ENCODE data around the gene GRID1. TPM values are rescaled to one million over a fixed set of nuclear protein-coding genes. Genes with fewer than 3 reads are reported as not detected.

Gene GRID1
- total and polyA plus RNA-seq, 5 donors from 2014 or later: not detected

GRCh38 chr10:86138551-86139065 lies 228.0 kb downstream of the GRID1 start:
- H3K36me3 Mint-ChIP-seq: no peaks in the 10 kb centered on the region
- H3K27ac Mint-ChIP-seq: no peak overlapping the region
- no peaks in the 10 kb centered on the region for H3K27me3 ChIP-seq (ENCODE audit: control insufficient read depth, insufficient read depth, low read length)

GRCh38 chr10:86137561-86137960 lies 229.0 kb downstream of the GRID1 start:
- H3K4me3 ChIP-seq (ENCODE audit: low read depth, low read length): no peak overlapping the region
- H3K27ac ChIP-seq (ENCODE audit: insufficient read depth, low read length, poor library complexity, severe bottlenecking): no peak overlapping the region
- no peak overlapping the region for H3K27ac Mint-ChIP-seq
- H3K4me1 ChIP-seq (ENCODE audit: control insufficient read depth, insufficient read depth, low read length, poor library complexity, severe bottlenecking): no peaks in the 10 kb centered on the region
- H3K36me3 ChIP-seq (ENCODE audit: control insufficient read depth, insufficient read depth, low read length): no peaks in the 10 kb centered on the region
- no peaks in the 10 kb centered on the region for H3K27me3 ChIP-seq (ENCODE audit: control insufficient read depth, insufficient read depth, low read length)
- H3K36me3 Mint-ChIP-seq: no peaks in the 10 kb centered on the region
- no peak for DNase-seq
- ATAC-seq (ENCODE audit: low read depth in 2 of 2): no peak
- peaks cover 0 to 1% (median 0%) of the 10 kb centered on the region in 7 donors for H3K9me3 Mint-ChIP-seq
- H3K27me3 Mint-ChIP-seq: no peaks in the 10 kb centered on the region
- no peaks in the 10 kb centered on the region for H3K9me3 ChIP-seq (ENCODE audit: control insufficient read depth in 2 of 2, low read length in 2 of 2)
- H3K4me3 Mint-ChIP-seq: no peak overlapping the region
- H3K4me1 Mint-ChIP-seq: no peaks in the 10 kb centered on the region

More at GRCh38 chr10:86138551-86139065, 228.0 kb downstream of the GRID1 start:
- no peaks in the 10 kb centered on the region for H3K4me1 ChIP-seq (ENCODE audit: control insufficient read depth, insufficient read depth, low read length, poor library complexity, severe bottlenecking)
- Mint-ChIP-seq H3K9me3 (no peaks in the 10 kb centered on the region), H3K27me3 (no peaks in the 10 kb centered on the region), H3K4me3 (no peak overlapping the region), H3K4me1 (no peaks in the 10 kb centered on the region)
- no peak for ATAC-seq (ENCODE audit: low read depth in 2 of 2)
- no peak overlapping the region for H3K4me3 ChIP-seq (ENCODE audit: low read depth, low read length)
- no peak overlapping the region for H3K27ac ChIP-seq (ENCODE audit: insufficient read depth, low read length, poor library complexity, severe bottlenecking)
- no peak for DNase-seq
- no peaks in the 10 kb centered on the region for H3K9me3 ChIP-seq (ENCODE audit: control insufficient read depth in 2 of 2, low read length in 2 of 2)
- no peaks in the 10 kb centered on the region for H3K36me3 ChIP-seq (ENCODE audit: control insufficient read depth, insufficient read depth, low read length)

GRCh38 chr10:86136934-86137333 lies 229.7 kb downstream of the GRID1 start:
- H3K36me3 ChIP-seq (ENCODE audit: control insufficient read depth, insufficient read depth, low read length): no peaks in the 10 kb centered on the region
- H3K27me3 ChIP-seq (ENCODE audit: control insufficient read depth, insufficient read depth, low read length): no peaks in the 10 kb centered on the region
- Mint-ChIP-seq H3K27ac (no peak overlapping the region), H3K27me3 (no peaks in the 10 kb centered on the region), H3K4me3 (no peak overlapping the region), H3K4me1 (no peaks in the 10 kb centered on the region), H3K36me3 (no peaks in the 10 kb centered on the region), H3K9me3 (peaks cover 0 to 1% (median 0%) of the 10 kb centered on the region in 7 donors)
- H3K9me3 ChIP-seq (ENCODE audit: control insufficient read depth in 2 of 2, low read length in 2 of 2): no peaks in the 10 kb centered on the region
- no peaks in the 10 kb centered on the region for H3K4me1 ChIP-seq (ENCODE audit: control insufficient read depth, insufficient read depth, low read length, poor library complexity, severe bottlenecking)
- no peak overlapping the region for H3K4me3 ChIP-seq (ENCODE audit: low read depth, low read length)
- ATAC-seq (ENCODE audit: low read depth in 2 of 2) (no peak), DNase-seq (no peak)
- H3K27ac ChIP-seq (ENCODE audit: insufficient read depth, low read length, poor library complexity, severe bottlenecking): no peak overlapping the region

GRCh38 chr10:86135191-86135590 lies 231.4 kb downstream of the GRID1 start:
- Histone ChIP-seq H3K27me3 (ENCODE audit: control insufficient read depth, insufficient read depth, low read length) (no peaks in the 10 kb centered on the region), H3K9me3 (ENCODE audit: control insufficient read depth in 2 of 2, low read length in 2 of 2) (no peaks in the 10 kb centered on the region), H3K36me3 (ENCODE audit: control insufficient read depth, insufficient read depth, low read length) (no peaks in the 10 kb centered on the region), H3K27ac (ENCODE audit: insufficient read depth, low read length, poor library complexity, severe bottlenecking) (no peak overlapping the region), H3K4me1 (ENCODE audit: control insufficient read depth, insufficient read depth, low read length, poor library complexity, severe bottlenecking) (no peaks in the 10 kb centered on the region), H3K4me3 (ENCODE audit: low read depth, low read length) (no peak overlapping the region)
- peaks cover 0 to 1% (median 0%) of the 10 kb centered on the region in 7 donors for H3K9me3 Mint-ChIP-seq
- no peaks in the 10 kb centered on the region for H3K4me1 Mint-ChIP-seq
- no peaks in the 10 kb centered on the region for H3K27me3 Mint-ChIP-seq
- no peak for DNase-seq
- H3K4me3 Mint-ChIP-seq: no peak overlapping the region
- ATAC-seq (ENCODE audit: low read depth in 2 of 2): peak in 1 of 2 donors; percentile 14
- H3K27ac Mint-ChIP-seq: no peak overlapping the region
- no peaks in the 10 kb centered on the region for H3K36me3 Mint-ChIP-seq

- peaks cover 0 to 3% (median 0%) of the 10 kb centered on the region in 7 donors for H3K9me3 Mint-ChIP-seq
Observed at GRCh38 chr10:86130737-86131475, 235.7 kb downstream of the GRID1 start.

GRCh38 chr10:86130041-86130440 lies 236.6 kb downstream of the GRID1 start:
- Histone ChIP-seq H3K9me3 (ENCODE audit: control insufficient read depth in 2 of 2, low read length in 2 of 2) (no peaks in the 10 kb centered on the region), H3K27me3 (ENCODE audit: control insufficient read depth, insufficient read depth, low read length) (peaks cover 2% of the 10 kb centered on the region), H3K27ac (ENCODE audit: insufficient read depth, low read length, poor library complexity, severe bottlenecking) (no peak overlapping the region), H3K4me1 (ENCODE audit: control insufficient read depth, insufficient read depth, low read length, poor library complexity, severe bottlenecking) (no peaks in the 10 kb centered on the region), H3K36me3 (ENCODE audit: control insufficient read depth, insufficient read depth, low read length) (no peaks in the 10 kb centered on the region), H3K4me3 (ENCODE audit: low read depth, low read length) (no peak overlapping the region)
- no peak for DNase-seq
- Mint-ChIP-seq H3K36me3 (no peaks in the 10 kb centered on the region), H3K4me1 (no peaks in the 10 kb centered on the region), H3K4me3 (no peak overlapping the region), H3K27me3 (peaks cover 9% of the 10 kb centered on the region), H3K9me3 (peaks cover 0 to 3% (median 0%) of the 10 kb centered on the region in 7 donors), H3K27ac (no peak overlapping the region)
- ATAC-seq (ENCODE audit: low read depth in 2 of 2): no peak

More at GRCh38 chr10:86130737-86131475, 235.7 kb downstream of the GRID1 start:
- Histone ChIP-seq H3K9me3 (ENCODE audit: control insufficient read depth in 2 of 2, low read length in 2 of 2) (no peaks in the 10 kb centered on the region), H3K36me3 (ENCODE audit: control insufficient read depth, insufficient read depth, low read length) (no peaks in the 10 kb centered on the region), H3K4me1 (ENCODE audit: control insufficient read depth, insufficient read depth, low read length, poor library complexity, severe bottlenecking) (no peaks in the 10 kb centered on the region), H3K27ac (ENCODE audit: insufficient read depth, low read length, poor library complexity, severe bottlenecking) (no peak overlapping the region), H3K4me3 (ENCODE audit: low read depth, low read length) (no peak overlapping the region), H3K27me3 (ENCODE audit: control insufficient read depth, insufficient read depth, low read length) (peaks cover 2% of the 10 kb centered on the region)
- DNase-seq (no peak), ATAC-seq (ENCODE audit: low read depth in 2 of 2) (no peak)
- Mint-ChIP-seq H3K4me1 (no peaks in the 10 kb centered on the region), H3K36me3 (no peaks in the 10 kb centered on the region), H3K27me3 (peaks cover 9% of the 10 kb centered on the region), H3K27ac (no peak overlapping the region), H3K4me3 (no peak overlapping the region)

GRCh38 chr10:86128360-86128759 lies 238.2 kb downstream of the GRID1 start:
- no peaks in the 10 kb centered on the region for H3K36me3 ChIP-seq (ENCODE audit: control insufficient read depth, insufficient read depth, low read length)
- DNase-seq (no peak), ATAC-seq (ENCODE audit: low read depth in 2 of 2) (no peak)
- H3K27ac ChIP-seq (ENCODE audit: insufficient read depth, low read length, poor library complexity, severe bottlenecking): no peak overlapping the region
- no peaks in the 10 kb centered on the region for H3K4me1 ChIP-seq (ENCODE audit: control insufficient read depth, insufficient read depth, low read length, poor library complexity, severe bottlenecking)
- Mint-ChIP-seq H3K27me3 (peaks cover 9% of the 10 kb centered on the region), H3K9me3 (peaks cover 0 to 5% (median 0%) of the 10 kb centered on the region in 7 donors), H3K36me3 (no peaks in the 10 kb centered on the region), H3K4me1 (no peaks in the 10 kb centered on the region), H3K4me3 (no peak overlapping the region), H3K27ac (no peak overlapping the region)
- H3K27me3 ChIP-seq (ENCODE audit: control insufficient read depth, insufficient read depth, low read length): peaks cover 2% of the 10 kb centered on the region
- no peak overlapping the region for H3K4me3 ChIP-seq (ENCODE audit: low read depth, low read length)
- H3K9me3 ChIP-seq (ENCODE audit: control insufficient read depth in 2 of 2, low read length in 2 of 2): no peaks in the 10 kb centered on the region

Measured in CD4-positive, CD25-positive, alpha-beta regulatory T cell (primary cell).